Measurements from ENCODE around the gene ZAR1L. TPM values are rescaled to one million over a fixed set of nuclear protein-coding genes. Genes with fewer than 3 reads are reported as not detected.
"Not testable (repeated sequence)": the region's sequence is repeated elsewhere in the genome, so short reads cannot be mapped to it uniquely, and the experiment has no call there.

ZAR1L gene
- 0.11 TPM for polyA plus RNA-seq (2013, experiment 1 of 2)
- polyA plus RNA-seq (2013, experiment 2 of 2), result 0.11 TPM

- Histone ChIP-seq H2BK15ac (ENCODE audit: low read length) (no peak within 1 kb of the TSS), H3K27ac (replicated peaks; ENCODE audit: low read length) (peak within 1 kb of the TSS; percentile 93)
- no CpG with 5 or more reads among the region's 60 CpGs for WGBS, 2 donors (ENCODE audit: extremely low coverage in 2 of 2, insufficient read length in 2 of 2, insufficient replicate concordance in 1 of 2)
Measured at GRCh38 chr13:32315238-32316027, at the start of gene ZAR1L, which contains the start of gene BRCA2. ZAR1L (minus strand) TSS chr13:32315363; CDS start chr13:32311925, 3,438 bp downstream. BRCA2 (plus strand) TSS chr13:32315508; CDS start chr13:32316461, 953 bp downstream.

GRCh38 chr13:32362574-32362973 lies 47.4 kb upstream of the ZAR1L start:
- H4K91ac ChIP-seq (ENCODE audit: low read depth, low read length, poor library complexity), result no peak overlapping the region
- H3K27ac ChIP-seq (replicated peaks; ENCODE audit: low read length), result no peak overlapping the region
- no peak overlapping the region for H3K18ac ChIP-seq (ENCODE audit: low read length)
- H3K27me3 ChIP-seq (ENCODE audit: control insufficient read depth in 3 of 3, insufficient read depth in 3 of 3, low read depth in 1 of 3, low read length in 3 of 3), result no peaks in the 10 kb centered on the region
- DNase-seq (ENCODE audit: low spot score), result no peak
- H2BK12ac ChIP-seq (ENCODE audit: low read length), result no peak overlapping the region
- WGBS, 2 donors (ENCODE audit: extremely low coverage in 2 of 2, insufficient read length in 2 of 2, insufficient replicate concordance in 1 of 2), result no CpG with 5 or more reads among the region's 2 CpGs
- no peak overlapping the region for H3K4ac ChIP-seq (ENCODE audit: low read length)
- H2BK5ac ChIP-seq (ENCODE audit: low read length), result no peak overlapping the region
- peaks cover 2 to 81% of the 10 kb centered on the region in 2 donors for H3K36me3 ChIP-seq (replicated peaks in 1 of 2; ENCODE audit: control insufficient read depth in 2 of 2, insufficient read depth in 2 of 2, low read length in 2 of 2)
- H2BK15ac ChIP-seq (ENCODE audit: low read length), result no peak overlapping the region
- H3K14ac ChIP-seq (ENCODE audit: low read length), result no peak overlapping the region
- H2AFZ ChIP-seq (ENCODE audit: low read length), result no peak overlapping the region
- H4K8ac ChIP-seq (ENCODE audit: low read depth, low read length), result no peak overlapping the region
- no peak overlapping the region for H2AK5ac ChIP-seq (ENCODE audit: low read depth, low read length)
- no peak overlapping the region for H3K4me3 ChIP-seq (ENCODE audit: low read length in 2 of 2)
- H3K9me3 ChIP-seq (replicated peaks in 1 of 2; ENCODE audit: control insufficient read depth in 2 of 2, insufficient read depth in 1 of 2, low read depth in 1 of 2, low read length in 2 of 2), result peaks cover 0 to 6% of the 10 kb centered on the region in 2 donors
- H3K4me1 ChIP-seq (ENCODE audit: control insufficient read depth in 2 of 2, insufficient read depth in 1 of 2, low read depth in 1 of 2, low read length in 2 of 2), result no peaks in the 10 kb centered on the region
- no peak overlapping the region for H3K9ac ChIP-seq (ENCODE audit: low read depth, low read length, poor library complexity)
- H3K79me1 ChIP-seq (ENCODE audit: low read depth, low read length), result no peaks in the 10 kb centered on the region
- no peak overlapping the region for H3K4me2 ChIP-seq (ENCODE audit: insufficient read depth, low read length, poor library complexity, severe bottlenecking)
- H3K23ac ChIP-seq (ENCODE audit: low read depth, low read length, poor library complexity), result no peak overlapping the region
- no peak overlapping the region for H2BK120ac ChIP-seq (ENCODE audit: low read depth, low read length)

More at GRCh38 chr13:32315238-32316027, at the start of gene ZAR1L, which contains the start of gene BRCA2:
- no peak within 1 kb of the TSS for H2BK120ac ChIP-seq (ENCODE audit: low read depth, low read length)
- peak within 1 kb of the TSS; percentile 68 for H3K4me2 ChIP-seq (ENCODE audit: insufficient read depth, low read length, poor library complexity, severe bottlenecking)
- H3K18ac ChIP-seq (ENCODE audit: low read length), result peak within 1 kb of the TSS; percentile 97
- H3K4me1 ChIP-seq (ENCODE audit: control insufficient read depth in 2 of 2, insufficient read depth in 1 of 2, low read depth in 1 of 2, low read length in 2 of 2), result peaks cover 0 to 4% of the 10 kb centered on the region in 2 donors
- H2AK5ac ChIP-seq (ENCODE audit: low read depth, low read length), result no peak within 1 kb of the TSS
- H3K4me3 ChIP-seq (ENCODE audit: low read length in 2 of 2), result peak within 1 kb of the TSS; percentile 86 to 88
- H2AFZ ChIP-seq (ENCODE audit: low read length), result peak within 1 kb of the TSS; percentile 97
- H3K79me1 ChIP-seq (ENCODE audit: low read depth, low read length), result no peaks in the 10 kb centered on the region
- peak within 1 kb of the TSS; percentile 29 for H3K23ac ChIP-seq (ENCODE audit: low read depth, low read length, poor library complexity)
- peaks cover 6 to 36% of the 10 kb centered on the region in 2 donors for H3K36me3 ChIP-seq (replicated peaks in 1 of 2; ENCODE audit: control insufficient read depth in 2 of 2, insufficient read depth in 2 of 2, low read length in 2 of 2)
- H3K9ac ChIP-seq (ENCODE audit: low read depth, low read length, poor library complexity), result peak within 1 kb of the TSS; percentile 83
- peak within 1 kb of the TSS; percentile 50 for H4K91ac ChIP-seq (ENCODE audit: low read depth, low read length, poor library complexity)
- no peak within 1 kb of the TSS for H3K4ac ChIP-seq (ENCODE audit: low read length)
- peak within 1 kb of the TSS; percentile 83 for H3K14ac ChIP-seq (ENCODE audit: low read length)
- no peak within 1 kb of the TSS for H2BK5ac ChIP-seq (ENCODE audit: low read length)
- no peaks in the 10 kb centered on the region for H3K27me3 ChIP-seq (ENCODE audit: control insufficient read depth in 3 of 3, insufficient read depth in 3 of 3, low read depth in 1 of 3, low read length in 3 of 3)
- no peaks in the 10 kb centered on the region for H3K9me3 ChIP-seq (replicated peaks in 1 of 2; ENCODE audit: control insufficient read depth in 2 of 2, insufficient read depth in 1 of 2, low read depth in 1 of 2, low read length in 2 of 2)
- no peak within 1 kb of the TSS for H2BK12ac ChIP-seq (ENCODE audit: low read length)
- no peak within 1 kb of the TSS for H4K8ac ChIP-seq (ENCODE audit: low read depth, low read length)
- peak; percentile 66 for DNase-seq (ENCODE audit: low spot score)

GRCh38 chr13:32355935-32356334 lies 40.8 kb upstream of the ZAR1L start:
- not testable (repeated sequence) for H3K4me1 ChIP-seq (ENCODE audit: control insufficient read depth in 2 of 2, insufficient read depth in 1 of 2, low read depth in 1 of 2, low read length in 2 of 2); H3K4me3 ChIP-seq (ENCODE audit: low read length in 2 of 2); H3K14ac ChIP-seq (ENCODE audit: low read length); H3K27ac ChIP-seq (replicated peaks; ENCODE audit: low read length); H3K23ac ChIP-seq (ENCODE audit: low read depth, low read length, poor library complexity); H3K27me3 ChIP-seq (ENCODE audit: control insufficient read depth in 3 of 3, insufficient read depth in 3 of 3, low read depth in 1 of 3, low read length in 3 of 3); H4K8ac ChIP-seq (ENCODE audit: low read depth, low read length); H2BK120ac ChIP-seq (ENCODE audit: low read depth, low read length); H3K4me2 ChIP-seq (ENCODE audit: insufficient read depth, low read length, poor library complexity, severe bottlenecking); H3K9ac ChIP-seq (ENCODE audit: low read depth, low read length, poor library complexity); H3K18ac ChIP-seq (ENCODE audit: low read length); H4K91ac ChIP-seq (ENCODE audit: low read depth, low read length, poor library complexity); H3K79me1 ChIP-seq (ENCODE audit: low read depth, low read length); H2BK12ac ChIP-seq (ENCODE audit: low read length); H2AFZ ChIP-seq (ENCODE audit: low read length); H2AK5ac ChIP-seq (ENCODE audit: low read depth, low read length); H2BK5ac ChIP-seq (ENCODE audit: low read length); DNase-seq (ENCODE audit: low spot score); H3K9me3 ChIP-seq (replicated peaks in 1 of 2; ENCODE audit: control insufficient read depth in 2 of 2, insufficient read depth in 1 of 2, low read depth in 1 of 2, low read length in 2 of 2); H2BK15ac ChIP-seq (ENCODE audit: low read length); H3K4ac ChIP-seq (ENCODE audit: low read length)
- peaks cover 4 to 77% of the 10 kb centered on the region in 2 donors for H3K36me3 ChIP-seq (replicated peaks in 1 of 2; ENCODE audit: control insufficient read depth in 2 of 2, insufficient read depth in 2 of 2, low read length in 2 of 2)
- WGBS, 2 donors (ENCODE audit: extremely low coverage in 2 of 2, insufficient read length in 2 of 2, insufficient replicate concordance in 1 of 2), result no CpG with 5 or more reads among the region's 8 CpGs

- H2BK120ac ChIP-seq (ENCODE audit: low read depth, low read length), result no peak overlapping the region
- H3K18ac ChIP-seq (ENCODE audit: low read length), result no peak overlapping the region
- peaks cover 6 to 82% of the 10 kb centered on the region in 2 donors for H3K36me3 ChIP-seq (replicated peaks in 1 of 2; ENCODE audit: control insufficient read depth in 2 of 2, insufficient read depth in 2 of 2, low read length in 2 of 2)
- H3K9me3 ChIP-seq (replicated peaks in 1 of 2; ENCODE audit: control insufficient read depth in 2 of 2, insufficient read depth in 1 of 2, low read depth in 1 of 2, low read length in 2 of 2), result no peaks in the 10 kb centered on the region
- no peak for DNase-seq (ENCODE audit: low spot score)
- no peaks in the 10 kb centered on the region for H3K27me3 ChIP-seq (ENCODE audit: control insufficient read depth in 3 of 3, insufficient read depth in 3 of 3, low read depth in 1 of 3, low read length in 3 of 3)
- H3K23ac ChIP-seq (ENCODE audit: low read depth, low read length, poor library complexity), result no peak overlapping the region
- H3K27ac ChIP-seq (replicated peaks; ENCODE audit: low read length), result no peak overlapping the region
- no peaks in the 10 kb centered on the region for H3K79me1 ChIP-seq (ENCODE audit: low read depth, low read length)
- no peaks in the 10 kb centered on the region for H3K4me1 ChIP-seq (ENCODE audit: control insufficient read depth in 2 of 2, insufficient read depth in 1 of 2, low read depth in 1 of 2, low read length in 2 of 2)
- no peak overlapping the region for H2BK15ac ChIP-seq (ENCODE audit: low read length)
- H4K8ac ChIP-seq (ENCODE audit: low read depth, low read length), result no peak overlapping the region
- no peak overlapping the region for H3K4me3 ChIP-seq (ENCODE audit: low read length in 2 of 2)
- no peak overlapping the region for H2AFZ ChIP-seq (ENCODE audit: low read length)
- no CpG with 5 or more reads among the region's 1 CpG for WGBS, 2 donors (ENCODE audit: extremely low coverage in 2 of 2, insufficient read length in 2 of 2, insufficient replicate concordance in 1 of 2)
- no peak overlapping the region for H2AK5ac ChIP-seq (ENCODE audit: low read depth, low read length)
- H3K14ac ChIP-seq (ENCODE audit: low read length), result no peak overlapping the region
- H3K4ac ChIP-seq (ENCODE audit: low read length), result no peak overlapping the region
- no peak overlapping the region for H3K4me2 ChIP-seq (ENCODE audit: insufficient read depth, low read length, poor library complexity, severe bottlenecking)
- no peak overlapping the region for H4K91ac ChIP-seq (ENCODE audit: low read depth, low read length, poor library complexity)
- H2BK5ac ChIP-seq (ENCODE audit: low read length), result no peak overlapping the region
- H2BK12ac ChIP-seq (ENCODE audit: low read length), result no peak overlapping the region
- H3K9ac ChIP-seq (ENCODE audit: low read depth, low read length, poor library complexity), result no peak overlapping the region
Measured at GRCh38 chr13:32354040-32354439, 38.9 kb upstream of the ZAR1L start.

Measured in neuronal stem cell (in vitro differentiated cells).